Fibroblast of lung (primary cell): ENCODE results near the gene TNFRSF14. TPM values are rescaled to one million over a fixed set of nuclear protein-coding genes. Genes with fewer than 3 reads are reported as not detected.

ENCODE experiments used
- DNase-seq, 2 donors: peaks; one replicate each; pipeline versions ENCODE4 v3.0.0 to v3.0.0-alpha.2; 2010; ENCODE audit warnings: low read depth in 2 of 2
- H2AFZ ChIP-seq: 2 replicates; pipeline ENCODE4 v1.5.1; 2012; ENCODE audit warnings: low read length, control low read depth, inconsistent platforms
- H3K27ac ChIP-seq: 2 replicates; pipeline ENCODE4 v1.5.1; 2011; ENCODE audit warnings: low read length, control low read depth; ENCODE audit not compliant: insufficient read depth
- H3K27me3 ChIP-seq: 2 replicates; pipeline ENCODE4 v1.5.1; 2011; ENCODE audit warnings: mild to moderate bottlenecking, low read length; ENCODE audit not compliant: control insufficient read depth, insufficient read depth
- H3K36me3 ChIP-seq: 2 replicates; pipeline ENCODE4 v1.5.1; 2011; ENCODE audit warnings: low read length; ENCODE audit not compliant: control insufficient read depth, insufficient read depth
- H3K4me1 ChIP-seq: 2 replicates; pipeline ENCODE4 v1.5.1; 2011; ENCODE audit warnings: low read length; ENCODE audit not compliant: control insufficient read depth, insufficient read depth; ENCODE audit errors: extremely low read depth
- H3K4me2 ChIP-seq: 2 replicates; pipeline ENCODE4 v1.5.1; 2011; ENCODE audit warnings: low read length, control low read depth; ENCODE audit not compliant: insufficient read depth; ENCODE audit errors: extremely low read depth
- H3K4me3 ChIP-seq, 4 experiments: fragments of 200-600 bp in 1 of 4; sonication (generic) in 1 of 4; replicated peaks in 1 of 4; 2 replicates each; pipeline ENCODE4 v1.5.1; 2011 to 2016; ENCODE audit warnings: low read length in 4 of 4, low read depth in 3 of 4, mild to moderate bottlenecking in 3 of 4, control low read depth in 2 of 4, inconsistent platforms in 1 of 4, mixed read lengths in 1 of 4; ENCODE audit not compliant: insufficient read depth in 1 of 4; ENCODE audit errors: control extremely low read depth in 1 of 4
- H3K79me2 ChIP-seq: 2 replicates; pipeline ENCODE4 v1.5.1; 2012; ENCODE audit warnings: mild to moderate bottlenecking, low read length, inconsistent platforms; ENCODE audit not compliant: control insufficient read depth, insufficient read depth
- H3K9ac ChIP-seq: 2 replicates; pipeline ENCODE4 v1.5.1; 2011; ENCODE audit warnings: mild to moderate bottlenecking, low read length, control low read depth; ENCODE audit not compliant: insufficient read depth
- H3K9me3 ChIP-seq: 2 replicates; pipeline ENCODE4 v1.5.1; 2012; ENCODE audit warnings: low read depth, low read length; ENCODE audit not compliant: control insufficient read depth, insufficient read depth
- H4K20me1 ChIP-seq: 2 replicates; pipeline ENCODE4 v1.5.1; 2011; ENCODE audit warnings: low read length; ENCODE audit not compliant: control insufficient read depth, insufficient read depth; ENCODE audit errors: extremely low read depth
- CTCF ChIP-seq, 2 donors: IDR thresholded peaks in 1 of 2; conservative IDR thresholded peaks in 1 of 2; 1 replicate in 1 of 2; 2 replicates in 1 of 2; pipeline ENCODE4 v1.5.1; 2011 to 2012; ENCODE audit warnings: low read length in 2 of 2, control low read depth in 1 of 2, inconsistent platforms in 1 of 2, low read depth in 1 of 2, mild to moderate bottlenecking in 1 of 2
- EZH2 ChIP-seq: IDR thresholded peaks from 2 replicates; pipeline ENCODE4 v1.5.1; 2012; ENCODE audit warnings: low read length, control low read depth, mild to moderate bottlenecking; ENCODE audit errors: missing control alignments
- polyA plus RNA-seq, 2 donors: library from polyadenylated mRNA; depleted of rRNA in 1 of 2; stranded (reverse) in 1 of 2; unstranded in 1 of 2; fragments of >200 nt; gene quantifications; 2 replicates each; pipeline ENCODE4 v1.2.1, GENCODE V29; 2011 to 2012; ENCODE audit warnings: missing spikeins in 1 of 2
- total RNA-seq: library from RNA; depleted of rRNA; stranded (reverse); fragments of >200 nt; gene quantifications from 2 replicates; pipeline ENCODE4 v1.2.1, GENCODE V29; 2014

The TNFRSF14 gene
- total and polyA plus RNA-seq, 2 donors (not counting 1 experiment from before 2014, with no cell fraction given) = 15.2 to 85.0 TPM

GRCh38 chr1:2602311-2602835 is 46.2 kb downstream of the TNFRSF14 start:
- no peaks in the 10 kb centered on the region for H4K20me1 ChIP-seq
- H2AFZ ChIP-seq = no peak overlapping the region
- H3K36me3 ChIP-seq = no peaks in the 10 kb centered on the region
- no peak overlapping the region for H3K27ac ChIP-seq
- H3K4me3 ChIP-seq = no peak overlapping the region
- no peaks in the 10 kb centered on the region for H3K4me1 ChIP-seq
- H3K27me3 ChIP-seq = no peaks in the 10 kb centered on the region
- no peak for DNase-seq
- H3K4me2 ChIP-seq = no peak overlapping the region
- no peak overlapping the region for H3K9ac ChIP-seq
- no peaks in the 10 kb centered on the region for H3K79me2 ChIP-seq
- no peak for TF ChIP-seq EZH2
- H3K9me3 ChIP-seq = no peaks in the 10 kb centered on the region

DNA sequence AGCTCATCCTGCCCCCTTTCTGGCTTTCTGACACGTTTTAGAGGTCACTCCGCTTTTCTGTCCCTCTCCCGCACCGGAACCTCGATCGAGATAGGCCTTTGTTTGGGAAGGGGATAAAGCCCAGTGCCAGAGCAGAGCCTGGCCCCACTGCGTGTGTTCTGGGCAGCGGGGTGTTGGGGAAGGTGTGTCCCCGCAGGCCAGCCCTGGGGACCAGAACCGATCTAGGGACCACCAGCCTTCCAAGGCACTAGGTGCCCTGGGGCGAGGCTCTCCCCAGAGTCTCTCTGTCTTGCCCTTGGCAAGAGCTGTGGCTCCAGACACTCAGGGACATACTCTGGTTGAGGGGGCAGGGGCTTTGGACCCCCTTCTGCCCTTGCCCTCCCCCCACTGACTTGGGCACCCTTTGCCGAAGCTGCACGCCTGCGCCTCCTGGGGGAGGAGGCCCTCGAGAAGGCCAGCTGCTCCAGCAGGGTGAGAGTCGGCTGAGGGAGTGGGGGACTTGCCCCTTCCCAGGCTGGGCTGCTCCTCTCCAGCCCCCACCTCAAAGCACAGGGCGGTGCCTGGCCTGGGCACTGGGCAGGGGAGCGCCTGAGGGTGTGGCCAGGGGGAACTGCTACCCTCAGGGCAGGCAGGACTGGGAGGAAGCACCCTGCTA is 46.8 kb downstream of the TNFRSF14 start:
- Histone ChIP-seq H3K4me2 (no peak overlapping the region), H3K9me3 (no peaks in the 10 kb centered on the region), H3K79me2 (no peaks in the 10 kb centered on the region), H3K27me3 (no peaks in the 10 kb centered on the region), H2AFZ (no peak overlapping the region), H4K20me1 (no peaks in the 10 kb centered on the region), H3K27ac (no peak overlapping the region), H3K9ac (no peak overlapping the region), H3K4me1 (no peaks in the 10 kb centered on the region), H3K36me3 (no peaks in the 10 kb centered on the region), H3K4me3 (no peak overlapping the region)
- TF ChIP-seq EZH2 (no peak), CTCF (conservative IDR thresholded peaks at IDR 0.05 in 1 of 2, IDR thresholded peaks at IDR 0.05 in 1 of 2; ENCODE audit: low read depth in 1 of 2, low read length in 2 of 2) (no peak)
- no peak for DNase-seq

- Histone ChIP-seq H3K27ac (no peak overlapping the region), H2AFZ (no peak overlapping the region), H3K9me3 (no peaks in the 10 kb centered on the region), H3K4me2 (no peak overlapping the region), H4K20me1 (no peaks in the 10 kb centered on the region), H3K36me3 (no peaks in the 10 kb centered on the region), H3K9ac (no peak overlapping the region), H3K4me3 (no peak overlapping the region), H3K4me1 (no peaks in the 10 kb centered on the region), H3K79me2 (no peaks in the 10 kb centered on the region), H3K27me3 (no peaks in the 10 kb centered on the region)
- no peak for TF ChIP-seq EZH2
- no peak for TF ChIP-seq CTCF (conservative IDR thresholded peaks at IDR 0.05 in 1 of 2, IDR thresholded peaks at IDR 0.05 in 1 of 2; ENCODE audit: low read depth in 1 of 2, low read length in 2 of 2)
- DNase-seq = no peak
Measured at GRCh38 chr1:2603521-2604155, 47.5 kb downstream of the TNFRSF14 start.
